ENCODE results near the gene SLC6A19.

DNA sequence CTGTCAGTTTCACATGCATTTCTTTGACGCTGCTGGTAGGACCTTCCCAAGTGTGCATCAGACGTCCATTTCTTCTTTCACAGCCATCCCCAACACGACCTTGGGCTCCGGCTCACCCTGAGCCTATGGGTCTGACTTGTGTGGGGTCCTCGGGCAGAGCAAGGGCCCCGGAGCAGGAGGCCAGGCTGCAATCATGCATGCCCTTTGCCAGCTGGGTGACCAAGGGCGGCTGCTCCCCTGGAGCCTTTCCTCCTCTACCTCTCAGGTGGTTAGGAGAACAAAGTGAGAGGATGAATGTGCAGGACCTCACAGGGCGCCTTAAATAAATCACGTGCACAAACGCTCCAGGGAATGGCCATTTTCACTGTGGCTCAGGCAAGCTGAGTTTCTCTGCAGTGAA, 60.2 kb downstream of the SLC6A19 start:
- TF ChIP-seq, protein P1, sequence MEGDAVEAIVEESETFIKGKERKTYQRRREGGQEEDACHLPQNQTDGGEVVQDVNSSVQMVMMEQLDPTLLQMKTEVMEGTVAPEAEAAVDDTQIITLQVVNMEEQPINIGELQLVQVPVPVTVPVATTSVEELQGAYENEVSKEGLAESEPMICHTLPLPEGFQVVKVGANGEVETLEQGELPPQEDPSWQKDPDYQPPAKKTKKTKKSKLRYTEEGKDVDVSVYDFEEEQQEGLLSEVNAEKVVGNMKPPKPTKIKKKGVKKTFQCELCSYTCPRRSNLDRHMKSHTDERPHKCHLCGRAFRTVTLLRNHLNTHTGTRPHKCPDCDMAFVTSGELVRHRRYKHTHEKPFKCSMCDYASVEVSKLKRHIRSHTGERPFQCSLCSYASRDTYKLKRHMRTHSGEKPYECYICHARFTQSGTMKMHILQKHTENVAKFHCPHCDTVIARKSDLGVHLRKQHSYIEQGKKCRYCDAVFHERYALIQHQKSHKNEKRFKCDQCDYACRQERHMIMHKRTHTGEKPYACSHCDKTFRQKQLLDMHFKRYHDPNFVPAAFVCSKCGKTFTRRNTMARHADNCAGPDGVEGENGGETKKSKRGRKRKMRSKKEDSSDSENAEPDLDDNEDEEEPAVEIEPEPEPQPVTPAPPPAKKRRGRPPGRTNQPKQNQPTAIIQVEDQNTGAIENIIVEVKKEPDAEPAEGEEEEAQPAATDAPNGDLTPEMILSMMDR (IDR thresholded peaks at IDR 0.05): no peak
- no peak for TF ChIP-seq POLR2A (IDR thresholded peaks at IDR 0.05)

Measured in Peyer's patch (tissue), 4 donors.